GM19438 (cell line): Measurements from ENCODE around the gene NDUFV2.

Experiments
- ATAC-seq: cut with Tn5 transposase; IDR thresholded peaks from one replicate; pipeline ENCODE4 v1.9.1; 2021; ENCODE audit warnings: low read depth; ENCODE audit not compliant: unreplicated experiment

NDUFV2 gene

GRCh38 chr18:9113468-9114149 lies 11.1 kb downstream of the NDUFV2 start:
- no peak for ATAC-seq

- no peak for ATAC-seq
These were observed 13.5 kb downstream of the NDUFV2 start for GRCh38 chr18:9115984-9116383.

- no peak for ATAC-seq
These were observed 15.7 kb downstream of the NDUFV2 start for GRCh38 chr18:9117980-9118841.

GRCh38 chr18:9120796-9121195 lies 18.3 kb downstream of the NDUFV2 start:
- no peak for ATAC-seq

- no peak for ATAC-seq
These were observed 21.0 kb downstream of the NDUFV2 start for GRCh38 chr18:9123520-9123919.

- no peak for ATAC-seq
These were observed 22.3 kb downstream of the NDUFV2 start for GRCh38 chr18:9124824-9125223.

DNA sequence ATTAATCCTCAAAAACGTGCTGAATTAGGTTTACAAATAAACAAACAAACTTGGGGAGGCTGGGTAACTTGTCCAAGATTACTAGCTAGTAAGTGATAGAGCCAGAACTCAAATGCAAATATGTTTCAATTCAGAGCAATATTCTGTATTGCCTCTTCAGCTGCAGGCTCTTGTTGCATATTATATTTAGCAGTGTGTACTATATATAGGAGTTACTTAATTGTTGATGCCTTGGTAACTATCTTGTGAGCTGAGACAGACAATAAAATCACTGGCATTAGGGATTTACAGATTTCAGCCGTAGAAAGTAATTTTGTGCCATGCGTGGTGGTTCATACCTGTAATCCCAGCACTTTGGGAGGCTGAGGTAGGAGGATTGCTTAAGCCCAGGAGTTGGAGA lies 23.8 kb downstream of the NDUFV2 start:
- no peak for ATAC-seq

GRCh38 chr18:9130195-9130594 lies 27.7 kb downstream of the NDUFV2 start:
- no peak for ATAC-seq

DNA sequence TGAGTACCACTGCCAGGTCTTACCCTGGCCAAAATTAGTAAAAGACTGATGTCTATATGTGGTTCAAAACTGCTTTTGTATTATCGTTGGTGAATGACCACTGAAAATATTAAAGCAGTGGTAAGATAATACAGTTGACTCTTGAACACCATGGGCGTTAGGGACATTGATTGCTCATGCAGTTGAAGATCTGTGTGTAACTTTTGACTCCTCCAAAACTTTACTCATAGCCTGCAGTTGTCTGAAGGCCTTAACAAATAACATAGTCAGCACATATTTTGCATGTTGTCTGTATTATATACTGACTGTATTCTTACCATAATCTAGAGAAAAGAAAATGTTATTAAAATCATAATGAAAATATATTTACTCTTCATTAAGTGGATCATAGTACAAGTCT lies 28.3 kb downstream of the NDUFV2 start:
- ATAC-seq = no peak

DNA sequence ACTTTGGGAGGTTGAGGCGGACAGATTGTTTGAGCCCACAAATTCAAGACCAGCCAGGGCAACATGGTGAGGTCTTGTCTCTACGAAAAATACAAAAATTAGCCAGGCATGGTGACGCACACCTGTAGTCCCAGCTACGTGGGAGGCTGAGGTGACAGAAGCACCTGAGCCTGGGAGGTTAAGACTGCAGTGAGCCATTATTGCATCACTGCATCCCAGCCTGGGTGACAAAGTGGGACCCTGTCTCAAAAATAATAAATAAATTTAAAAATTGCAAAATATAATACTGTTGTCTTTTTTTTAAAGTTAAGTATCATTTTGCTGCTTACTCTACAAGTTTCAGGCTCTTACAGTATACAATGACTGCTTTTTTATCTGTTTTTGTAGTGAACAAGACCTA lies 30.1 kb downstream of the NDUFV2 start:
- no peak for ATAC-seq

DNA sequence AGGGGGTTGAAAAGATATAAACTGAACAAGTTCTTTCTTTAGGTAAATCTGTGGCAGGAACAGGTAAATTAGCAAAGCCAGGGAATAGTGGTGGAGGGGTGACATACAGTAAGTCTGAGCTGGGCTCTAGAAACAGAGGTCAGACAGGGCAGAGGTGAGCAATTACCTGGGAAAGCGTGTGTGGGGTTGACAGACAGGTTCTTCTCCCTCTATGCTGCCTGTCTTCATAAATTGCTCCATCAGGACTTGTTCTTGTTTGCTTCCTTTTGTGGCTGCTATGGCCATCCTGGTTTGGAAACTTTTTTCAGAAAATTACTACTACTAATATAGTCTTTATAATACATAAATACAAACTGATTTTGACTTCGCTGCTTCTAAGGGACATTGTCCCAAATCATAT lies 30.7 kb downstream of the NDUFV2 start:
- ATAC-seq = no peak

- ATAC-seq = no peak
These were observed 32.8 kb downstream of the NDUFV2 start for GRCh38 chr18:9135081-9135911.

DNA sequence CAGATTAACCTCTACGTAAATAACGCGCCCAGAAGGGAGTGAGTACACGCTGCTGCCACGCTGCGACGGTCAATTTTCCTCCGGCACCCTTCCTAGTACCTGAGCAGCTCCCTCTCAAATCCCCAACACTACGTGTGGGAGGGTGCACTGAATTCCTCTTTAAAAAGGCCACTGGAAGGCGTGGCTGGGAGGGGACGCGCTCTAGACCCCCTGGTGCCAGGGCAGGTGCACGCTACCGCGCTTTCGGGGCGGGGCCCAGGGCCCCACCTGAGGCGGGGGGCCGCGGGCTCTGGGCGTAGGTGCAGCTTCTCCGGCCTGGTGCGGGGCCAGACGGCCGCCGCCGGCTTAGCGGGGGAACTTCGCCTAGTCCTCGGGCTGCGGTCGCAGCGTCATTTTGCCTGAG lies 33.4 kb downstream of the NDUFV2 start:
- ATAC-seq = peak; percentile 20

DNA sequence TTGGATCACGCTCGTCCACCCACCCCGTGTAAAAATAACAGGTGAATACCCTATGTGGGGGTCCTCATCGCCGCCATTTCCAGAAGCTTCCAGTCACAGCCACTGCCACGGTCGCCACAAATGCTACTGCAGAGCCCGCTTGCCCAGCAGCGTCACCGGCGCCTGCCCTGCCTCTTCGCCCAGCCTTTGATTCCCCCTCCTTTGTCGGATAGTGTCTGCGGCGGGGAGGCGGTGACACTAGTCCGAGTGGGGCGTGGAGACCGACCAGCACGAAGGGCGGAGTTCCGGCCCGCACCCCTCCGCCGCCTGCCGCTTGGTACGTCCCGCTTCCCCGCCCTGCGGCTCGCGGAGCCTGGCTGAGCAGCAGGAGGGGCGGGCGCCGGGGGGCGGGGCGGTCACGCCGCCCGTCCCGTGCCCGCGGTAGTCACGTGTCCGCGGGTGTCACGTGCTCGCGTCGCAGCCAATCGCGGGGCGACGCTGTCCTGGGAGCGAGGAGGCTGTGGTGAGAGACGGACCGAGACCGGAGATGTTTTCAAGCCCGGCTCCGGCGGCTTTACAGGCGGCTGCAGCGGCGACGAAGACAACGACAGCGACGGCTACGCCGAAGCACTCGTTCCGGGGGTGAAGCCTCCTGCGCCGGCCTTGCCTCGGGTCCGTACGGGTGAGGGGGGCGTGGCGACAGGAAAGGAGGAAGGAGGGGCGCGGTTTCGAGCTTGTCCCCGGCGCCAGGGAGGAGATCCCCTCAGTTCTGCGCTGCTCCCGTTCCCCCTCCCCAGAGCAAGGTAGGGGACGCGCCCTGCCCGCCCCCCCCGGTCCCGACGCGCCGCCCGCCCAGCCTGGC lies 34.0 kb downstream of the NDUFV2 start, which contains the start of gene ANKRD12:
TSS of gene ANKRD12 (plus strand) at position 467 of the 841 bp plus-strand sequence. CDS start 45,652 bp downstream, outside the sequence.
- ATAC-seq = peak; percentile 58

GRCh38 chr18:9137168-9138066 lies 34.9 kb downstream of the NDUFV2 start:
- ATAC-seq = peak; percentile 31

DNA sequence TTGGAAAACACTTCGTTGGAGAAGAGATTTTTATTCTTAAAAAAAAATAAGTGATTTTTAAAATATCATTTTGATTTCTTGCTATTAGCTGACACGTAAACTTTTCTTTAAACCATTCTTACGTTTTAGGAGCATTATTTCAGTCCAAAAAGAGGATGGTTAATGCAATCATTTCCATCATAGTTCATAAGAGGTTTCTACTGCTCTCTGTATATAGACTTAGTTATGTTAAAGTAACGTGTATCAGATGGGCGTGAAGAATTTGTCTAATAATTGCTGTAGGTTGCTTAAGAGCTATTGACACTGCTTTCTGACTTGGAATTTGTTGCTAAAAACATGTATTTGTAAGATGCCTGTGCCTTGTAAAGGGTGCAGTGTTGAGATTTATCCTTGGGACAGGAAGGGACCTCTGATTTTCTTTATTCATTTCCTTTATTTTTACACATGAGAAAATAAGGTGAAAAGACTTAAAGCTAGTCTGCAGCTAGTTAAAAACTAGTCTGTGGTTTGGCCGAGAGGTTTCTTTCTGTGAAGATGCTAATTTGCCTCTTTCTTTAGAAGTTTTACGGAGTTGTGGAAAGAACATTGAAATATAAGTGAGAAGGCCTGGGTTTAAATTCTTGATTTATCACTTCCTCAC lies 37.0 kb downstream of the NDUFV2 start:
- ATAC-seq = no peak

GRCh38 chr18:9140381-9140780 lies 37.9 kb downstream of the NDUFV2 start:
- ATAC-seq = no peak

DNA sequence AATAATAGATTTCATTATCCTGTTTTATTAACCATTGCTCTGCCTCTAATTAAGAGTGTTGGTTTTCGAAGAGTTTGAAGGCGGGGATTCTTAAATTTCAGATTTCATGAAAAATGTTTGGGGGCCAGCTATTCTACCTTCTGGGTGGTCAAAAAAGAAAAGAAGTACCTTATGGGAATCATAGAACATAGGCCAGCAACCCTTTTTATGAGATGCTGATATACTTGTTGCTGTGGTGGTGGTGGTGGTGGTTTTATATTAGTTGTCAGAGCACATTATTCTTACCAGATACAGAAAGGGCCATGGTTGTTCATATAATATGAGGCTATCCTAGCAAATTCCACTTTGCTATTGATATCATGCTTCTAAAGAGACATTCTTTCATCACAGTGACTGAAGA lies 38.5 kb downstream of the NDUFV2 start:
- ATAC-seq = no peak

DNA sequence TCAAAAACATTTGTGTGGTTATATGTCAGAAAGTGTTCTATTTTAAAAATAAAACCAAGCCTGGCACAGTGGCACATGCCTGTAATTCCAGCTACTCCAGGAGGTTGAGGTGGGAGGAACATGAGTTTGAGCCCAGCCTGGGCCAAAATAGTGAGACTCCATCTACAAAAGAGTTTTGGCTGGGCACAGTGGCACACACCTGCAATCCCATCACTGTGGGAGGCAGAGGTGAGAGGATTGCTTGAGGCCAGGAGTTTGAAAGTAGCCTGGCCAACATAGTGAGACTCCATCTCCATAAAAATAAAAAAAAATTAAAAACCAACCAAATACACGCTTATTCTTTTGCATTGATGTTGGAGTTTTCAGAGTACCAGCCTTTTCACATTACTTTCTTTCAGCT lies 43.7 kb downstream of the NDUFV2 start:
- no peak for ATAC-seq
